K562 (cell line): ENCODE results near the gene CHMP5. TPM values are rescaled to one million over a fixed set of nuclear protein-coding genes. Genes with fewer than 3 reads are reported as not detected.

Experiments
- E2F3 ChIP-seq: fragments of 250-450 bp; sonication (Bioruptor Pico); IDR thresholded peaks from 2 replicates; pipeline ENCODE4 v1.4.0; 2020; ENCODE audit warnings: mild to moderate bottlenecking
- HDAC3 ChIP-seq: fragments of 450-650 bp; IDR thresholded peaks from 2 replicates; pipeline ENCODE4 v1.6.1; 2018; ENCODE audit warnings: borderline replicate concordance, mild to moderate bottlenecking, moderate library complexity; ENCODE audit not compliant: partially characterized antibody
- TEAD2 ChIP-seq: fragments of 450-650 bp; IDR thresholded peaks from 2 replicates; pipeline ENCODE4 v1.6.1; 2016; ENCODE audit warnings: missing genetic modification characterization, control low read depth, missing compliant biosample characterization
- ZNF212 ChIP-seq: fragments of 450-650 bp; formaldehyde crosslinking; IDR thresholded peaks from 2 replicates; pipeline ENCODE4 v1.4.0; 2020; ENCODE audit warnings: mild to moderate bottlenecking
- ZNF444 ChIP-seq: fragments of 250-450 bp; sonication (Bioruptor Pico); IDR thresholded peaks from 2 replicates; pipeline ENCODE4 v1.4.0; 2020; ENCODE audit warnings: mild to moderate bottlenecking, moderate library complexity
- ZSCAN32 ChIP-seq: fragments of 450-650 bp; formaldehyde crosslinking; IDR thresholded peaks from 2 replicates; pipeline ENCODE4 v1.4.0; 2020; ENCODE audit warnings: mild to moderate bottlenecking, moderate library complexity
- polyA plus RNA-seq, 8 experiments: library from polyadenylated mRNA; depleted of rRNA in 4 of 8; stranded (reverse) in 5 of 8; unstranded in 3 of 8; fragments of >200 nt; fragmentation: Nextera tagmentation in 2 of 8; fragmentation: Illumina TruSeq in 1 of 8; extraction: Ambion mirVana in 2 of 8; extraction: Trizol in 1 of 8; gene quantifications; 2 replicates each; pipeline versions ENCODE4 v1.2.1 to v1.2.3, GENCODE V29; 2011 to 2014; ENCODE audit warnings: inconsistent platforms in 1 of 8, missing spikeins in 1 of 8
- total RNA-seq, 7 experiments: library from RNA; depleted of rRNA in 6 of 7; stranded (reverse); fragments of >200 nt in 6 of 7; fragmentation: Illumina TruSeq in 2 of 7; extraction: Trizol in 2 of 7; gene quantifications; 2 replicates each; pipeline versions ENCODE4 v1.2.1 to v1.2.3, GENCODE V29; 2011 to 2021; ENCODE audit warnings: low replicate concordance in 1 of 7
- TF ChIP-seq, protein P1 (sequence below): fragments of 450-650 bp; IDR thresholded peaks from 2 replicates; pipeline ENCODE4 v1.6.1; 2016; ENCODE audit warnings: mild to moderate bottlenecking, moderate library complexity
- TF ChIP-seq, protein P2 (sequence below): fragments of 200-800 bp; sonication (Bioruptor generic); IDR thresholded peaks from 2 replicates; pipeline ENCODE4 v1.6.1; 2016; ENCODE audit warnings: missing genetic modification characterization, missing compliant biosample characterization
- TF ChIP-seq, protein P3 (sequence below): fragments of 450-650 bp; IDR thresholded peaks from 2 replicates; pipeline ENCODE4 v1.6.1; 2016

The CHMP5 gene
- total and polyA plus RNA-seq, 9 of the 15 experiments (the other 6 are each of a cell fraction or from before 2014, with no cell fraction given) = 36.0 to 105 (median 54.9) TPM

DNA sequence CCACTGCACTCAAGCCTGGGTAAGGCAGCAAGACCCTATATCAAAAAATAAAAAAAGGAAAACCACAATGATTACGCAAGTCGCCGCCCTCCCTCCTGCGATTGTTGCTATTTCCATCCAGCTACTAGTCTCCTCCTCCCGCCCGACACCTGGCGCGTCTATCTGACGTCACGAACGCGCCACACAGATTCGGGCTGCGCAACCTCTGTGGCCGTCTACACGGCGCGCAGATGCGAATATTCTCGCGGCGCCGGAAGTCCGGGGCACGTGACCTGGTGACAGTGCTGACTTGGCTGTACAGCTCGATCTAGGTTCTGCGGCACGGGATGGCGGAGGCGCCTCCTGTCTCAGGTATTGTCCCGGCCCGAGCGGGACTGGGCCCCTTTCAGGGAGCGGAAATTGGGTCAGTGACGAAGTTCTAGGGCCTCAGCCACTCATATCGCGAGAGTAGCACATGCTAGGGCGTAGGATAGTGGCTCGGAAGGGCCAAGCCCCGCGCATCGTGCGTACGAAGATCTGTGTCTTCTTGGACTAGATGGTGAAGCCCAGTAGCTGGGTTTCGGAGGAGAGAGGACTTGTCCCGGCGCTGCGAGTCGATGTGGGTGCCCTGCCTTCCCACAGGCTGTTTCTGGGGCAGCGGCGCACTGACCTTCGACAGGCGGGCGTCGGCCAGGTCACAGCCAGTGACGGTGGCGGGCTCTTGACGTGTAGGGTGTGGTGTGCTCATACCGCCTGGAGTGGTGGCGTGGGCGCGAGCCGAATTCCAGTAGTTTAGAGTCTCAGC is 25.6 kb downstream of the CHMP5 start, which contains the start of gene NFX1 (continued):
- TF ChIP-seq, protein P1, sequence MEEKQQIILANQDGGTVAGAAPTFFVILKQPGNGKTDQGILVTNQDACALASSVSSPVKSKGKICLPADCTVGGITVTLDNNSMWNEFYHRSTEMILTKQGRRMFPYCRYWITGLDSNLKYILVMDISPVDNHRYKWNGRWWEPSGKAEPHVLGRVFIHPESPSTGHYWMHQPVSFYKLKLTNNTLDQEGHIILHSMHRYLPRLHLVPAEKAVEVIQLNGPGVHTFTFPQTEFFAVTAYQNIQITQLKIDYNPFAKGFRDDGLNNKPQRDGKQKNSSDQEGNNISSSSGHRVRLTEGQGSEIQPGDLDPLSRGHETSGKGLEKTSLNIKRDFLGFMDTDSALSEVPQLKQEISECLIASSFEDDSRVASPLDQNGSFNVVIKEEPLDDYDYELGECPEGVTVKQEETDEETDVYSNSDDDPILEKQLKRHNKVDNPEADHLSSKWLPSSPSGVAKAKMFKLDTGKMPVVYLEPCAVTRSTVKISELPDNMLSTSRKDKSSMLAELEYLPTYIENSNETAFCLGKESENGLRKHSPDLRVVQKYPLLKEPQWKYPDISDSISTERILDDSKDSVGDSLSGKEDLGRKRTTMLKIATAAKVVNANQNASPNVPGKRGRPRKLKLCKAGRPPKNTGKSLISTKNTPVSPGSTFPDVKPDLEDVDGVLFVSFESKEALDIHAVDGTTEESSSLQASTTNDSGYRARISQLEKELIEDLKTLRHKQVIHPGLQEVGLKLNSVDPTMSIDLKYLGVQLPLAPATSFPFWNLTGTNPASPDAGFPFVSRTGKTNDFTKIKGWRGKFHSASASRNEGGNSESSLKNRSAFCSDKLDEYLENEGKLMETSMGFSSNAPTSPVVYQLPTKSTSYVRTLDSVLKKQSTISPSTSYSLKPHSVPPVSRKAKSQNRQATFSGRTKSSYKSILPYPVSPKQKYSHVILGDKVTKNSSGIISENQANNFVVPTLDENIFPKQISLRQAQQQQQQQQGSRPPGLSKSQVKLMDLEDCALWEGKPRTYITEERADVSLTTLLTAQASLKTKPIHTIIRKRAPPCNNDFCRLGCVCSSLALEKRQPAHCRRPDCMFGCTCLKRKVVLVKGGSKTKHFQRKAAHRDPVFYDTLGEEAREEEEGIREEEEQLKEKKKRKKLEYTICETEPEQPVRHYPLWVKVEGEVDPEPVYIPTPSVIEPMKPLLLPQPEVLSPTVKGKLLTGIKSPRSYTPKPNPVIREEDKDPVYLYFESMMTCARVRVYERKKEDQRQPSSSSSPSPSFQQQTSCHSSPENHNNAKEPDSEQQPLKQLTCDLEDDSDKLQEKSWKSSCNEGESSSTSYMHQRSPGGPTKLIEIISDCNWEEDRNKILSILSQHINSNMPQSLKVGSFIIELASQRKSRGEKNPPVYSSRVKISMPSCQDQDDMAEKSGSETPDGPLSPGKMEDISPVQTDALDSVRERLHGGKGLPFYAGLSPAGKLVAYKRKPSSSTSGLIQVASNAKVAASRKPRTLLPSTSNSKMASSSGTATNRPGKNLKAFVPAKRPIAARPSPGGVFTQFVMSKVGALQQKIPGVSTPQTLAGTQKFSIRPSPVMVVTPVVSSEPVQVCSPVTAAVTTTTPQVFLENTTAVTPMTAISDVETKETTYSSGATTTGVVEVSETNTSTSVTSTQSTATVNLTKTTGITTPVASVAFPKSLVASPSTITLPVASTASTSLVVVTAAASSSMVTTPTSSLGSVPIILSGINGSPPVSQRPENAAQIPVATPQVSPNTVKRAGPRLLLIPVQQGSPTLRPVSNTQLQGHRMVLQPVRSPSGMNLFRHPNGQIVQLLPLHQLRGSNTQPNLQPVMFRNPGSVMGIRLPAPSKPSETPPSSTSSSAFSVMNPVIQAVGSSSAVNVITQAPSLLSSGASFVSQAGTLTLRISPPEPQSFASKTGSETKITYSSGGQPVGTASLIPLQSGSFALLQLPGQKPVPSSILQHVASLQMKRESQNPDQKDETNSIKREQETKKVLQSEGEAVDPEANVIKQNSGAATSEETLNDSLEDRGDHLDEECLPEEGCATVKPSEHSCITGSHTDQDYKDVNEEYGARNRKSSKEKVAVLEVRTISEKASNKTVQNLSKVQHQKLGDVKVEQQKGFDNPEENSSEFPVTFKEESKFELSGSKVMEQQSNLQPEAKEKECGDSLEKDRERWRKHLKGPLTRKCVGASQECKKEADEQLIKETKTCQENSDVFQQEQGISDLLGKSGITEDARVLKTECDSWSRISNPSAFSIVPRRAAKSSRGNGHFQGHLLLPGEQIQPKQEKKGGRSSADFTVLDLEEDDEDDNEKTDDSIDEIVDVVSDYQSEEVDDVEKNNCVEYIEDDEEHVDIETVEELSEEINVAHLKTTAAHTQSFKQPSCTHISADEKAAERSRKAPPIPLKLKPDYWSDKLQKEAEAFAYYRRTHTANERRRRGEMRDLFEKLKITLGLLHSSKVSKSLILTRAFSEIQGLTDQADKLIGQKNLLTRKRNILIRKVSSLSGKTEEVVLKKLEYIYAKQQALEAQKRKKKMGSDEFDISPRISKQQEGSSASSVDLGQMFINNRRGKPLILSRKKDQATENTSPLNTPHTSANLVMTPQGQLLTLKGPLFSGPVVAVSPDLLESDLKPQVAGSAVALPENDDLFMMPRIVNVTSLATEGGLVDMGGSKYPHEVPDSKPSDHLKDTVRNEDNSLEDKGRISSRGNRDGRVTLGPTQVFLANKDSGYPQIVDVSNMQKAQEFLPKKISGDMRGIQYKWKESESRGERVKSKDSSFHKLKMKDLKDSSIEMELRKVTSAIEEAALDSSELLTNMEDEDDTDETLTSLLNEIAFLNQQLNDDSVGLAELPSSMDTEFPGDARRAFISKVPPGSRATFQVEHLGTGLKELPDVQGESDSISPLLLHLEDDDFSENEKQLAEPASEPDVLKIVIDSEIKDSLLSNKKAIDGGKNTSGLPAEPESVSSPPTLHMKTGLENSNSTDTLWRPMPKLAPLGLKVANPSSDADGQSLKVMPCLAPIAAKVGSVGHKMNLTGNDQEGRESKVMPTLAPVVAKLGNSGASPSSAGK = peak; percentile 97
- TF ChIP-seq, protein P2, sequence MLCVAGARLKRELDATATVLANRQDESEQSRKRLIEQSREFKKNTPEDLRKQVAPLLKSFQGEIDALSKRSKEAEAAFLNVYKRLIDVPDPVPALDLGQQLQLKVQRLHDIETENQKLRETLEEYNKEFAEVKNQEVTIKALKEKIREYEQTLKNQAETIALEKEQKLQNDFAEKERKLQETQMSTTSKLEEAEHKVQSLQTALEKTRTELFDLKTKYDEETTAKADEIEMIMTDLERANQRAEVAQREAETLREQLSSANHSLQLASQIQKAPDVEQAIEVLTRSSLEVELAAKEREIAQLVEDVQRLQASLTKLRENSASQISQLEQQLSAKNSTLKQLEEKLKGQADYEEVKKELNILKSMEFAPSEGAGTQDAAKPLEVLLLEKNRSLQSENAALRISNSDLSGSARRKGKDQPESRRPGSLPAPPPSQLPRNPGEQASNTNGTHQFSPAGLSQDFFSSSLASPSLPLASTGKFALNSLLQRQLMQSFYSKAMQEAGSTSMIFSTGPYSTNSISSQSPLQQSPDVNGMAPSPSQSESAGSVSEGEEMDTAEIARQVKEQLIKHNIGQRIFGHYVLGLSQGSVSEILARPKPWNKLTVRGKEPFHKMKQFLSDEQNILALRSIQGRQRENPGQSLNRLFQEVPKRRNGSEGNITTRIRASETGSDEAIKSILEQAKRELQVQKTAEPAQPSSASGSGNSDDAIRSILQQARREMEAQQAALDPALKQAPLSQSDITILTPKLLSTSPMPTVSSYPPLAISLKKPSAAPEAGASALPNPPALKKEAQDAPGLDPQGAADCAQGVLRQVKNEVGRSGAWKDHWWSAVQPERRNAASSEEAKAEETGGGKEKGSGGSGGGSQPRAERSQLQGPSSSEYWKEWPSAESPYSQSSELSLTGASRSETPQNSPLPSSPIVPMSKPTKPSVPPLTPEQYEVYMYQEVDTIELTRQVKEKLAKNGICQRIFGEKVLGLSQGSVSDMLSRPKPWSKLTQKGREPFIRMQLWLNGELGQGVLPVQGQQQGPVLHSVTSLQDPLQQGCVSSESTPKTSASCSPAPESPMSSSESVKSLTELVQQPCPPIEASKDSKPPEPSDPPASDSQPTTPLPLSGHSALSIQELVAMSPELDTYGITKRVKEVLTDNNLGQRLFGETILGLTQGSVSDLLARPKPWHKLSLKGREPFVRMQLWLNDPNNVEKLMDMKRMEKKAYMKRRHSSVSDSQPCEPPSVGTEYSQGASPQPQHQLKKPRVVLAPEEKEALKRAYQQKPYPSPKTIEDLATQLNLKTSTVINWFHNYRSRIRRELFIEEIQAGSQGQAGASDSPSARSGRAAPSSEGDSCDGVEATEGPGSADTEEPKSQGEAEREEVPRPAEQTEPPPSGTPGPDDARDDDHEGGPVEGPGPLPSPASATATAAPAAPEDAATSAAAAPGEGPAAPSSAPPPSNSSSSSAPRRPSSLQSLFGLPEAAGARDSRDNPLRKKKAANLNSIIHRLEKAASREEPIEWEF (CRISPR knock-in tag) = no peak
- TF ChIP-seq ZSCAN32 (CRISPR knock-in tag) (no peak), ZNF212 (CRISPR knock-in tag) (no peak), E2F3 (peak; percentile 9; the same call in 1 of the 2 replicates), ZNF444 (CRISPR knock-in tag) (no peak), TEAD2 (tag) (no peak), HDAC3 (no peak)
- TF ChIP-seq, protein P3, sequence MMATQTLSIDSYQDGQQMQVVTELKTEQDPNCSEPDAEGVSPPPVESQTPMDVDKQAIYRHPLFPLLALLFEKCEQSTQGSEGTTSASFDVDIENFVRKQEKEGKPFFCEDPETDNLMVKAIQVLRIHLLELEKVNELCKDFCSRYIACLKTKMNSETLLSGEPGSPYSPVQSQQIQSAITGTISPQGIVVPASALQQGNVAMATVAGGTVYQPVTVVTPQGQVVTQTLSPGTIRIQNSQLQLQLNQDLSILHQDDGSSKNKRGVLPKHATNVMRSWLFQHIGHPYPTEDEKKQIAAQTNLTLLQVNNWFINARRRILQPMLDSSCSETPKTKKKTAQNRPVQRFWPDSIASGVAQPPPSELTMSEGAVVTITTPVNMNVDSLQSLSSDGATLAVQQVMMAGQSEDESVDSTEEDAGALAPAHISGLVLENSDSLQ = peak; percentile 26; the same call in 1 of the 2 replicates
